ENCODE measurements around the gene FAIM2.

DNA sequence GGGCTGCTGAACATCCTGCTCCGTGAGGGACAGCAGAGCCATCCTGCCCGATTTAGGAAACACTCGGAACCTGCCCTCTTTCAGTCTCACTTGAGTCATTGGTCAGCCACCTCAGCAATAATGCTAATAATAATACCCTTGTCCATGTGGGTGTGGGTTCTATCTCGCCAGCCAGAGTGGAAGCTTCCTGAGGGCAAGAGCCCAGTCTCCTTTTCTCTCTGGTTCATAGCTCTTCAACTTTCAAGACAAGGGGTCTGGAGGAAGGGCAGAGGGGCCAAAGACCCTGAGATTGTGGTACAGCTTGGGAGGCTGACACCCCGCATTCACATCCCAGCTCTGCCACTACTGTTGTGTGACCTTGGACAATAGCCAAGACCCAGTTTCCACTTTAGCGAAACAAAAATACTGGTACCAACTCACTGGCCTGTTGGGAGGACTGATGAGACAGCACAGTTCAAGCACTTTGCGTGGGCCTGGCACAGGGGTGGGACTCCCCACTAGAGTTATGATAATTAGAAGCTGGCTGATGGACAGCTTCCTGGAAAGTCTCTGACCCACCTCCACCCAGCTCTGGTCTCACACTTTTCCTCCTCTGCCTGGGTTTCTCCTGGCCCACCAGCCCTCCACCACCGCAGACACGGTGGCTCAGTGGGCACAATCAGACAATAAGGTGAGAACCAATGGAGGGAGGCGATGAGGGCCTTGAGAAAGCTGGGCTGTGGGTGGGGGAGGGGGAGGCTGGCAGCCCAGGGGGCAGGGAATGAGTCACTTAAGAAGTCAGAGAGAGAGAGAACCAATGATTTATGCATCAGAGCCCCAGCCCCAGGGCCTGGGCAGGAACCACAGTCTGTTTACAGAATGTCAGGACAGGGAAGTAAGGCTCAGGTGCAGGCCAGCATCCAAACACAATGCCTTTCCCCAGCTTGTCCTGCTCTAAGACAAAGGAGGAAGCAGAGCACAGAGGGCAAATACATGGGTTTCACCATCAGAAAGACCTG, 9.6 kb downstream of the FAIM2 start:
- TF ChIP-seq EZH2 (IDR thresholded peaks at IDR 0.05; ENCODE audit: insufficient read depth, poor library complexity, severe bottlenecking) = no peak
- no peak for TF ChIP-seq EZH2phosphoT487 (IDR thresholded peaks at IDR 0.05; ENCODE audit: insufficient read depth, low read depth)

All from GM23248 (cell line).